HepG2 (cell line): ENCODE results near the gene GRK6. TPM values are rescaled to one million over a fixed set of nuclear protein-coding genes. Genes with fewer than 3 reads are reported as not detected.

Source experiments
- ASH2L ChIP-seq: fragments of 300-600, 200-600 bp; sonication (generic); IDR thresholded peaks from 2 replicates; pipeline ENCODE4 v1.7.0; 2017; ENCODE audit warnings: low read depth, mild to moderate bottlenecking, moderate library complexity, mixed read lengths, low read length; ENCODE audit not compliant: insufficient read length
- CEBPG ChIP-seq: IDR thresholded peaks from 2 replicates; pipeline ENCODE4 v1.6.1; 2016
- ELF3 ChIP-seq: IDR thresholded peaks from 2 replicates; pipeline ENCODE4 v1.6.1; 2016; ENCODE audit warnings: missing genetic modification reagents, missing compliant biosample characterization
- FOSL2 ChIP-seq: sonication (generic); formaldehyde crosslinking; IDR thresholded peaks from 2 replicates; pipeline ENCODE4 v1.4.0; 2020; ENCODE audit warnings: missing genetic modification reagents
- HNRNPH1 ChIP-seq: fragments of 200-400 bp; formaldehyde crosslinking; optimal IDR thresholded peaks from 2 replicates; pipeline ENCODE3; 2017; ENCODE audit warnings: mild to moderate bottlenecking, low read depth, low read length
- MYC ChIP-seq: sonication (generic); formaldehyde crosslinking; IDR thresholded peaks from 2 replicates; pipeline ENCODE4 v1.9.0; 2021; ENCODE audit warnings: missing genetic modification reagents, borderline replicate concordance
- RXRA ChIP-seq: sonication (generic); formaldehyde crosslinking; IDR thresholded peaks from 2 replicates; pipeline ENCODE4 v1.5.1; 2020; ENCODE audit warnings: missing genetic modification reagents
- ZFP41 ChIP-seq: sonication (generic); formaldehyde crosslinking; IDR thresholded peaks from 2 replicates; pipeline ENCODE4 v1.4.0; 2020; ENCODE audit warnings: mild to moderate bottlenecking, missing genetic modification reagents, borderline replicate concordance
- ZFP90 ChIP-seq: sonication (generic); formaldehyde crosslinking; IDR thresholded peaks from 2 replicates; pipeline ENCODE4 v1.8.0; 2022; ENCODE audit warnings: missing genetic modification reagents, mild to moderate bottlenecking, inconsistent platforms, borderline replicate concordance
- ZNF230 ChIP-seq: sonication (generic); formaldehyde crosslinking; IDR thresholded peaks from 2 replicates; pipeline ENCODE4 v1.4.0; 2020; ENCODE audit warnings: mild to moderate bottlenecking, missing genetic modification reagents
- ZNF335 ChIP-seq: sonication (generic); formaldehyde crosslinking; IDR thresholded peaks from 2 replicates; pipeline ENCODE4 v1.4.0; 2020; ENCODE audit warnings: missing genetic modification reagents
- ZNF446 ChIP-seq: sonication (generic); formaldehyde crosslinking; IDR thresholded peaks from 2 replicates; pipeline ENCODE4 v1.5.0; 2020; ENCODE audit warnings: mild to moderate bottlenecking, missing genetic modification reagents
- ZNF564 ChIP-seq: sonication (generic); formaldehyde crosslinking; IDR thresholded peaks from 2 replicates; pipeline ENCODE4 v1.8.1; 2023; ENCODE audit warnings: mild to moderate bottlenecking, missing genetic modification reagents
- ZNF724P ChIP-seq: sonication (generic); formaldehyde crosslinking; IDR thresholded peaks from 2 replicates; pipeline ENCODE4 v1.8.0; 2022; ENCODE audit warnings: missing genetic modification reagents, borderline replicate concordance
- polyA plus RNA-seq, 8 experiments: library from polyadenylated mRNA; depleted of rRNA in 3 of 8; stranded (reverse) in 7 of 8; unstranded in 1 of 8; fragments of >200 nt; fragmentation: Illumina TruSeq in 4 of 8; extraction: Trizol in 4 of 8; gene quantifications; 2 replicates each; pipeline versions ENCODE4 v1.2.1 to v1.2.3, GENCODE V29; 2011 to 2016; ENCODE audit warnings: low read depth in 4 of 8, missing spikeins in 1 of 8, mixed read lengths in 1 of 8; ENCODE audit not compliant: insufficient read depth in 1 of 8
- total RNA-seq, 5 experiments: library from RNA; depleted of rRNA; stranded (reverse); fragments of >200 nt; fragmentation: Illumina TruSeq; extraction: Trizol; gene quantifications; 2 replicates each; pipeline ENCODE4 v1.2.3, GENCODE V29; 2016; ENCODE audit warnings: low read depth in 1 of 5
- TF ChIP-seq, protein P1 (sequence below): sonication (generic); formaldehyde crosslinking; conservative IDR thresholded peaks from 2 replicates; pipeline ENCODE4 v1.4.0; 2020; ENCODE audit warnings: mild to moderate bottlenecking, missing genetic modification reagents, moderate library complexity
- TF ChIP-seq, protein P2 (sequence below): sonication (generic); formaldehyde crosslinking; IDR thresholded peaks from 2 replicates; pipeline ENCODE4 v1.5.0; 2020; ENCODE audit warnings: missing genetic modification reagents
- TF ChIP-seq, protein P3 (sequence below): IDR thresholded peaks from 2 replicates; pipeline ENCODE4 v1.6.1; 2012; ENCODE audit warnings: inconsistent platforms
- TF ChIP-seq, protein P4 (sequence below): IDR thresholded peaks from 2 replicates; pipeline ENCODE4 v1.4.0; 2020; ENCODE audit warnings: mild to moderate bottlenecking, missing genetic modification reagents
- TF ChIP-seq, protein P5 (sequence below): sonication (generic); formaldehyde crosslinking; IDR thresholded peaks from 2 replicates; pipeline ENCODE4 v1.5.0; 2020; ENCODE audit warnings: missing genetic modification reagents, mild to moderate bottlenecking, borderline replicate concordance

The GRK6 gene
- total and polyA plus RNA-seq, 2 of the 13 experiments (the other 11 are each of a cell fraction or from before 2014, with no cell fraction given): 13.2 to 19.9 TPM

DNA sequence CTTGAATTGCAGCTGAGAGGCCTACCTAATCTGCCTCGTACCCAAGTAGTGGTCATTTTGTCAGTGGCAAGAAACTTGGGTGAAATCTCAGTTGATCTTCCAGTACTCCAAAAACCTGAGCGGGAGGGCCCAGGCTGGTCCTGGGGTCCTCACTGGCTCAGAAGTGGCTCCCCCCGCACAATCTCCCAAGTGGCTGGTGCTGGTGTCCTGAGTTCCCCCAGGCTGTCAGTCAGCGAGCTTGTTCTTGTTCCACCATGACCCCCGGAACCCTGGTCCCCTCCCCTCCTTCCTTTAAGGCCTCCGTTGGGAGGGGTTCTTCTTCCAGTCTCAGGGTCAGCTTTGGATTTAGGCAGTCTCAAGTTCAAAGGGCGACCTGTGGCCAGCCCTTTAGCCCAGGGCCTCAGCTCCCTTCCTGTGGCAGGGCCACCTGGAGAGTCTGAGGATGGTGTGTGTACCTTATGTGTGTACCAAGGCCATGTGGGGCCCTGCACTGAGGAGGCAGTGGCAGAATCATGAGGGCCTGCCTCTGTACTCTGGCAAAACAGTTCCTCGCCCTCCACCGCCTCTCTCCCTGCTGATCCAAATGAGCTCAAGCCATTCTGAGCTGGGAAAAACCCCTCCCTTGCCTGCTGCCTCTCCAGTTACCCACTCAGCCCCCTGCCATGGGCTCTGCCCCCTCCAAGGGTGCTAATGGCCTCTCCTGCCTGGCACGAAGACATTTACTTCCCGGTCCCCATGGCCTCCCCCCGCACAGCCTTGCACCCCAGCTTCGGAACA is 51.4 kb downstream of the GRK6 start (continued):
- TF ChIP-seq, protein P1, sequence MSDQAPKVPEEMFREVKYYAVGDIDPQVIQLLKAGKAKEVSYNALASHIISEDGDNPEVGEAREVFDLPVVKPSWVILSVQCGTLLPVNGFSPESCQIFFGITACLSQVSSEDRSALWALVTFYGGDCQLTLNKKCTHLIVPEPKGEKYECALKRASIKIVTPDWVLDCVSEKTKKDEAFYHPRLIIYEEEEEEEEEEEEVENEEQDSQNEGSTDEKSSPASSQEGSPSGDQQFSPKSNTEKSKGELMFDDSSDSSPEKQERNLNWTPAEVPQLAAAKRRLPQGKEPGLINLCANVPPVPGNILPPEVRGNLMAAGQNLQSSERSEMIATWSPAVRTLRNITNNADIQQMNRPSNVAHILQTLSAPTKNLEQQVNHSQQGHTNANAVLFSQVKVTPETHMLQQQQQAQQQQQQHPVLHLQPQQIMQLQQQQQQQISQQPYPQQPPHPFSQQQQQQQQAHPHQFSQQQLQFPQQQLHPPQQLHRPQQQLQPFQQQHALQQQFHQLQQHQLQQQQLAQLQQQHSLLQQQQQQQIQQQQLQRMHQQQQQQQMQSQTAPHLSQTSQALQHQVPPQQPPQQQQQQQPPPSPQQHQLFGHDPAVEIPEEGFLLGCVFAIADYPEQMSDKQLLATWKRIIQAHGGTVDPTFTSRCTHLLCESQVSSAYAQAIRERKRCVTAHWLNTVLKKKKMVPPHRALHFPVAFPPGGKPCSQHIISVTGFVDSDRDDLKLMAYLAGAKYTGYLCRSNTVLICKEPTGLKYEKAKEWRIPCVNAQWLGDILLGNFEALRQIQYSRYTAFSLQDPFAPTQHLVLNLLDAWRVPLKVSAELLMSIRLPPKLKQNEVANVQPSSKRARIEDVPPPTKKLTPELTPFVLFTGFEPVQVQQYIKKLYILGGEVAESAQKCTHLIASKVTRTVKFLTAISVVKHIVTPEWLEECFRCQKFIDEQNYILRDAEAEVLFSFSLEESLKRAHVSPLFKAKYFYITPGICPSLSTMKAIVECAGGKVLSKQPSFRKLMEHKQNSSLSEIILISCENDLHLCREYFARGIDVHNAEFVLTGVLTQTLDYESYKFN (CRISPR knock-in tag): peak; percentile 68
- TF ChIP-seq HNRNPH1 (no peak), ASH2L (no peak), ZNF446 (no peak), RXRA (peak; percentile 74; the same call in 1 of the 2 replicates), ZFP90 (no peak), ZNF335 (no peak), CEBPG (no peak), ELF3 (CRISPR knock-in tag) (no peak), MYC (no peak), FOSL2 (CRISPR knock-in tag) (0 out of 2 replicates have a peak, but pooled peaks have one; percentile 15), ZFP41 (CRISPR knock-in tag) (no peak), ZNF230 (CRISPR knock-in tag) (no peak), ZNF564 (CRISPR knock-in tag) (no peak), ZNF724P (CRISPR knock-in tag) (no peak)
- TF ChIP-seq, protein P2, sequence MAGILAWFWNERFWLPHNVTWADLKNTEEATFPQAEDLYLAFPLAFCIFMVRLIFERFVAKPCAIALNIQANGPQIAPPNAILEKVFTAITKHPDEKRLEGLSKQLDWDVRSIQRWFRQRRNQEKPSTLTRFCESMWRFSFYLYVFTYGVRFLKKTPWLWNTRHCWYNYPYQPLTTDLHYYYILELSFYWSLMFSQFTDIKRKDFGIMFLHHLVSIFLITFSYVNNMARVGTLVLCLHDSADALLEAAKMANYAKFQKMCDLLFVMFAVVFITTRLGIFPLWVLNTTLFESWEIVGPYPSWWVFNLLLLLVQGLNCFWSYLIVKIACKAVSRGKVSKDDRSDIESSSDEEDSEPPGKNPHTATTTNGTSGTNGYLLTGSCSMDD: no peak
- TF ChIP-seq, protein P3, sequence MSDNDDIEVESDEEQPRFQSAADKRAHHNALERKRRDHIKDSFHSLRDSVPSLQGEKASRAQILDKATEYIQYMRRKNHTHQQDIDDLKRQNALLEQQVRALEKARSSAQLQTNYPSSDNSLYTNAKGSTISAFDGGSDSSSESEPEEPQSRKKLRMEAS: peak; percentile 48
- TF ChIP-seq, protein P4, sequence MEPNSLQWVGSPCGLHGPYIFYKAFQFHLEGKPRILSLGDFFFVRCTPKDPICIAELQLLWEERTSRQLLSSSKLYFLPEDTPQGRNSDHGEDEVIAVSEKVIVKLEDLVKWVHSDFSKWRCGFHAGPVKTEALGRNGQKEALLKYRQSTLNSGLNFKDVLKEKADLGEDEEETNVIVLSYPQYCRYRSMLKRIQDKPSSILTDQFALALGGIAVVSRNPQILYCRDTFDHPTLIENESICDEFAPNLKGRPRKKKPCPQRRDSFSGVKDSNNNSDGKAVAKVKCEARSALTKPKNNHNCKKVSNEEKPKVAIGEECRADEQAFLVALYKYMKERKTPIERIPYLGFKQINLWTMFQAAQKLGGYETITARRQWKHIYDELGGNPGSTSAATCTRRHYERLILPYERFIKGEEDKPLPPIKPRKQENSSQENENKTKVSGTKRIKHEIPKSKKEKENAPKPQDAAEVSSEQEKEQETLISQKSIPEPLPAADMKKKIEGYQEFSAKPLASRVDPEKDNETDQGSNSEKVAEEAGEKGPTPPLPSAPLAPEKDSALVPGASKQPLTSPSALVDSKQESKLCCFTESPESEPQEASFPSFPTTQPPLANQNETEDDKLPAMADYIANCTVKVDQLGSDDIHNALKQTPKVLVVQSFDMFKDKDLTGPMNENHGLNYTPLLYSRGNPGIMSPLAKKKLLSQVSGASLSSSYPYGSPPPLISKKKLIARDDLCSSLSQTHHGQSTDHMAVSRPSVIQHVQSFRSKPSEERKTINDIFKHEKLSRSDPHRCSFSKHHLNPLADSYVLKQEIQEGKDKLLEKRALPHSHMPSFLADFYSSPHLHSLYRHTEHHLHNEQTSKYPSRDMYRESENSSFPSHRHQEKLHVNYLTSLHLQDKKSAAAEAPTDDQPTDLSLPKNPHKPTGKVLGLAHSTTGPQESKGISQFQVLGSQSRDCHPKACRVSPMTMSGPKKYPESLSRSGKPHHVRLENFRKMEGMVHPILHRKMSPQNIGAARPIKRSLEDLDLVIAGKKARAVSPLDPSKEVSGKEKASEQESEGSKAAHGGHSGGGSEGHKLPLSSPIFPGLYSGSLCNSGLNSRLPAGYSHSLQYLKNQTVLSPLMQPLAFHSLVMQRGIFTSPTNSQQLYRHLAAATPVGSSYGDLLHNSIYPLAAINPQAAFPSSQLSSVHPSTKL (CRISPR knock-in tag): 0 out of 2 replicates have a peak, but pooled peaks have one; percentile 37
- TF ChIP-seq, protein P5, sequence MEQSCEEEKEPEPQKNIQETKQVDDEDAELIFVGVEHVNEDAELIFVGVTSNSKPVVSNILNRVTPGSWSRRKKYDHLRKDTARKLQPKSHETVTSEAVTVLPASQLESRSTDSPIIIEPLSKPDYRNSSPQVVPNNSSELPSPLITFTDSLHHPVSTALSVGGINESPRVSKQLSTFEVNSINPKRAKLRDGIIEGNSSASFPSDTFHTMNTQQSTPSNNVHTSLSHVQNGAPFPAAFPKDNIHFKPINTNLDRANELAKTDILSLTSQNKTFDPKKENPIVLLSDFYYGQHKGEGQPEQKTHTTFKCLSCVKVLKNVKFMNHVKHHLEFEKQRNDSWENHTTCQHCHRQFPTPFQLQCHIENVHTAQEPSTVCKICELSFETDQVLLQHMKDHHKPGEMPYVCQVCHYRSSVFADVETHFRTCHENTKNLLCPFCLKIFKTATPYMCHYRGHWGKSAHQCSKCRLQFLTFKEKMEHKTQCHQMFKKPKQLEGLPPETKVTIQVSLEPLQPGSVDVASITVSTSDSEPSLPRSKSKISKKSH: no peak
